Osteoblast (primary cell): ENCODE measurements around the gene CYP2R1. TPM values are rescaled to one million over a fixed set of nuclear protein-coding genes. Genes with fewer than 3 reads are reported as not detected.

Experiments used
- DNase-seq: peaks from one replicate; pipeline ENCODE4 v3.0.0; 2011; ENCODE audit warnings: low spot score, mixed read lengths; ENCODE audit not compliant: insufficient read length; ENCODE audit errors: missing footprints
- H2AFZ ChIP-seq: 2 replicates; pipeline ENCODE4 v1.6.0; 2011; ENCODE audit warnings: mild to moderate bottlenecking, low read length
- H3K27ac ChIP-seq: 2 replicates; pipeline ENCODE4 v1.5.1; 2011; ENCODE audit warnings: mild to moderate bottlenecking, low read depth, low read length, moderate library complexity
- H3K27me3 ChIP-seq: 2 replicates; pipeline ENCODE4 v1.6.0; 2012; ENCODE audit warnings: mild to moderate bottlenecking, control low read depth, inconsistent platforms, low read length, moderate library complexity; ENCODE audit not compliant: insufficient read depth
- H3K36me3 ChIP-seq: 2 replicates; pipeline ENCODE4 v1.5.1; 2011; ENCODE audit warnings: mild to moderate bottlenecking, low read length, control low read depth, moderate library complexity; ENCODE audit not compliant: insufficient read depth
- H3K4me1 ChIP-seq: 2 replicates; pipeline ENCODE4 v1.5.1; 2011; ENCODE audit warnings: mild to moderate bottlenecking, low read length, control low read depth, moderate library complexity; ENCODE audit not compliant: insufficient read depth
- H3K4me2 ChIP-seq: 2 replicates; pipeline ENCODE4 v1.6.0; 2011; ENCODE audit warnings: mild to moderate bottlenecking, low read length; ENCODE audit not compliant: insufficient read depth
- H3K4me3 ChIP-seq: fragments of 200-600 bp; sonication (generic); 3 replicates; pipeline ENCODE4 v1.5.1; 2012; ENCODE audit warnings: mild to moderate bottlenecking, low read length, inconsistent platforms; ENCODE audit not compliant: insufficient read depth
- H3K79me2 ChIP-seq: 2 replicates; pipeline ENCODE4 v1.6.0; 2012; ENCODE audit warnings: mild to moderate bottlenecking, low read length, control low read depth, inconsistent platforms; ENCODE audit not compliant: insufficient read depth
- H3K9me3 ChIP-seq: 2 replicates; pipeline ENCODE4 v1.5.1; 2011; ENCODE audit warnings: low read depth, low read length, control low read depth
- H4K20me1 ChIP-seq: 2 replicates; pipeline ENCODE4 v1.6.0; 2012; ENCODE audit warnings: mild to moderate bottlenecking, low read length, control low read depth; ENCODE audit not compliant: insufficient read depth
- total RNA-seq: library from RNA; depleted of rRNA; stranded (reverse); fragments of >200 nt; gene quantifications from 2 replicates; pipeline ENCODE4 v1.2.3, GENCODE V29; 2012
- TF ChIP-seq, protein P1 (sequence below): IDR thresholded peaks from 2 replicates; pipeline ENCODE4 v1.5.1; 2011; ENCODE audit warnings: mild to moderate bottlenecking, low read depth, low read length, moderate library complexity; ENCODE audit errors: extremely low read depth

CYP2R1 gene
- total RNA-seq, 1 donor, result 12.7 TPM

DNA sequence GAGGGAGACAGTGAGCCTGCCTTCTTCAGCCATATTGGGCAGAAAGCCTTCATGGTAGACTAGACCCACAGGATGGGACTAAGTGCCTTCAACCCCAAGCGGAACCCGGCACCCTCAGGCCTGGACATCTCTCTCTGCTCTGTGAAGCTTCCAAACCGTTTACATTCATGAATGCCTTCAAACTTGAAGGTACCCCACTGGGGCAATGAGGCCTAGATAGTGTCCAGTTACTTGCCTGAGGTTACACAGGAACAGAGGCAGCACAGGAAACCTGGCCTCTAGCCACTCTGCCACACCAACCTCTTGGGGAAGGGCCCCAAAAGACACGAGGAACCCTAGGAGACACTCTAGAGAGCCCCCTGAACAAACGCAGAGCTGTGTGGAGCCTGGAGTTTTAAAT lies 14.5 kb upstream of the CYP2R1 start:
- Histone ChIP-seq H3K36me3 (no peaks in the 10 kb centered on the region), H2AFZ (no peak overlapping the region), H3K4me1 (peaks cover 4% of the 10 kb centered on the region), H4K20me1 (no peaks in the 10 kb centered on the region), H3K9me3 (no peaks in the 10 kb centered on the region), H3K27me3 (no peaks in the 10 kb centered on the region), H3K27ac (no peak overlapping the region), H3K4me2 (no peak overlapping the region), H3K4me3 (no peak overlapping the region), H3K79me2 (no peaks in the 10 kb centered on the region)
- TF ChIP-seq, protein P1, sequence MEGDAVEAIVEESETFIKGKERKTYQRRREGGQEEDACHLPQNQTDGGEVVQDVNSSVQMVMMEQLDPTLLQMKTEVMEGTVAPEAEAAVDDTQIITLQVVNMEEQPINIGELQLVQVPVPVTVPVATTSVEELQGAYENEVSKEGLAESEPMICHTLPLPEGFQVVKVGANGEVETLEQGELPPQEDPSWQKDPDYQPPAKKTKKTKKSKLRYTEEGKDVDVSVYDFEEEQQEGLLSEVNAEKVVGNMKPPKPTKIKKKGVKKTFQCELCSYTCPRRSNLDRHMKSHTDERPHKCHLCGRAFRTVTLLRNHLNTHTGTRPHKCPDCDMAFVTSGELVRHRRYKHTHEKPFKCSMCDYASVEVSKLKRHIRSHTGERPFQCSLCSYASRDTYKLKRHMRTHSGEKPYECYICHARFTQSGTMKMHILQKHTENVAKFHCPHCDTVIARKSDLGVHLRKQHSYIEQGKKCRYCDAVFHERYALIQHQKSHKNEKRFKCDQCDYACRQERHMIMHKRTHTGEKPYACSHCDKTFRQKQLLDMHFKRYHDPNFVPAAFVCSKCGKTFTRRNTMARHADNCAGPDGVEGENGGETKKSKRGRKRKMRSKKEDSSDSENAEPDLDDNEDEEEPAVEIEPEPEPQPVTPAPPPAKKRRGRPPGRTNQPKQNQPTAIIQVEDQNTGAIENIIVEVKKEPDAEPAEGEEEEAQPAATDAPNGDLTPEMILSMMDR, result no peak
- no peak for DNase-seq

DNA sequence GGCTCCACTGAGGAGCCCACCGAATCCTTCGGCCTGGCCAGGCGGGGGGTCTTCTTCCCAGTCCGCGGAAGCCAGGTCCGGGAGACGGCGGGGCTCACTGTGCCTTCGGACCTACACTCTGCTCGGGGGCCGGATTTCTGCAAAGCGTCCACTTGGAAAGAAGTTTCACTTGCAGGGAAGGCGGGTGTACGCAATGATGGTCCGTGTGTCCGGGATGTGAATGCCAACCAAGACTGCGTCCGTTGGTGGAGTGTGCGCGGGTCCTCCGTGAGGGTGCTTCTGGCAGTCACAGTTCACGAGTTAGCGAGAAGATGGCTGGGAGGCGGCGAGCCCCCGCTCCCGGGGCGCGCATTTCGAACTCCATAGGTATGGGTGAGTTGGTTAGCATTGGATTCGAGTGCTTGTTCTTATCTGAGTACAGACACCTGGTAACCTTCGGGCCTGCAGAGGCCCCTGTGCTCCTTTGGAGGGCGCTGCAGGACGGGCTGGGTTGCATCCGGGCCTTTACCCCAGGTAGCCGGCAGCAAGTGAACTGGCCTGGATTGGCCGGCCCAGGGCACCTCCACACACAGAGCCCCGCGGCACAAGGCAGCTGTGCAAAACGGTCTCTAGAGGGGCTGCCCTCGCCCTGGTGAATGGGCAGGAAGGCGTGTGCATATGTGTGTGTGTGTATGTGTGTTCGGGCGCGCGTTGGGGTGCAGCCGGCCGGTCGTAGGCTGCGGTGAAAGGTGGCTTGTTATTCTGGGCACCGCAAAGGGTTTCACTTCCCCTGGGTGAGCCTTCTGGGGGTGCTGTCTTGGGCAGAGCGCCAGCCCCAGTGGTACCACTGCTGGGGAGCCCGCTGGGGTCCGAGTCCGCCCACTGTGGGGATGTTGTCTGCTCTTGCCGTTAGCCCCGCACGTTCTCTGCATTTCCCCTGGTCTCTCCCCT lies 13.3 kb upstream of the CYP2R1 start:
- Histone ChIP-seq H4K20me1 (no peaks in the 10 kb centered on the region), H3K4me1 (peaks cover 4% of the 10 kb centered on the region), H3K9me3 (no peaks in the 10 kb centered on the region), H3K27me3 (no peaks in the 10 kb centered on the region), H3K4me3 (peak overlapping the region; percentile 74), H3K4me2 (peak overlapping the region; percentile 89), H3K27ac (no peak overlapping the region), H2AFZ (peak overlapping the region; percentile 93), H3K79me2 (no peaks in the 10 kb centered on the region), H3K36me3 (no peaks in the 10 kb centered on the region)
- TF ChIP-seq, protein P1, result no peak
- DNase-seq, result peak; percentile 68

DNA sequence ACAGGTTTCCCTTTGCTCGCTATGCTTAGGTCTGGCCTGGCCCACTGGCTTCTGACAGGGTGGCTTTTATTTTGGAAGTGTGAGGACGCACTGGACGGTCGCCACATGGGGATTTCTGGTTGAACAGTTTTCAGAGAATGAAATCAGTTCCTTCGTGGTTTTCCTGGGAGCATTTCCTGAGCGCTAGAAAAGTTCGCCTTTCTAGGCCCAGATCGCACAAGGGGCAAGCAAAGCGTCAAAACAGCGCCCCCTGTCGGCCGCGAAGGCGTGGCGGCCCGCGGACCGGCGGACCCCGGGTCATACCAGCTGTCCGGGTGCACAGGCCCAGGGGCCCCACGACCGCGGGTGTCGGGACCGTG lies 12.7 kb upstream of the CYP2R1 start:
- H2AFZ ChIP-seq, result peak overlapping the region; percentile 93
- no peaks in the 10 kb centered on the region for H4K20me1 ChIP-seq
- DNase-seq, result peak; percentile 92
- peaks cover 4% of the 10 kb centered on the region for H3K4me1 ChIP-seq
- TF ChIP-seq, protein P1, result peak; percentile 74
- H3K4me2 ChIP-seq, result peak overlapping the region; percentile 89
- H3K27ac ChIP-seq, result no peak overlapping the region
- H3K79me2 ChIP-seq, result no peaks in the 10 kb centered on the region
- H3K27me3 ChIP-seq, result no peaks in the 10 kb centered on the region
- no peaks in the 10 kb centered on the region for H3K9me3 ChIP-seq
- H3K4me3 ChIP-seq, result peak overlapping the region; percentile 74
- no peaks in the 10 kb centered on the region for H3K36me3 ChIP-seq

DNA sequence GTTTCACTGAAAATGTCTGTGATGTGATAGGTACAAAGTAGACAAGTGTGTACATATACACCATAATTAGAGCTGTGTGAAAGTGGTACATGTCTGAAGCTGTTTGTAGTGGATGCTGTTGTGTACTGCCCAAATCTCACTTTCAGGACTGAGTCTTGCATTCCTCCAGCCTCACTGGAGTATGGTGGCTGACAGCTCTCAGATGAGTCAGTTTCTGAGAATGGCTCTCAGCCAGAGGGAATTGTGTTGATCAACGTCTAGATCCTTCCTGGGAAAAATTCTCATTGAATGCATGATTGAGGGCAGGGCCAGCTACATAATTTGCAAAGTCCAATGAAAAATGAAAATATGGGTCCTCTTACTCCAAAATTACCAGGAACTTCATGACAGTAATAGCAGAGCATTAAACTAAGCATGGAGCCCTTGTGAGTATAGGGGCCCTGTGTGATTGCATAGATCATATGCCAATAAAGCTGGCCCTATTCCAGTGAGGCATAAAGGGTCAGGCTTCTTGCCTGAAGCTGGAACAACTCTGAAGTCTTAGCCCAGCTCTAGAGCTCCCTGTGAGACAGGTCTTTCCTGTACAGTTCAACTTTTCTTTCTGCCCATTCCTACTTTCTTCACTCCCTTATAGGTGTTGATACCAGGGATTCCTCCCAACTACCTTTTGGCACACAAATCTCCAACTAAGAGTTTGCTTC lies 10.8 kb upstream of the CYP2R1 start:
- TF ChIP-seq, protein P1, result no peak
- H4K20me1 ChIP-seq, result no peaks in the 10 kb centered on the region
- no peaks in the 10 kb centered on the region for H3K9me3 ChIP-seq
- no peak overlapping the region for H2AFZ ChIP-seq
- no peaks in the 10 kb centered on the region for H3K27me3 ChIP-seq
- no peak overlapping the region for H3K27ac ChIP-seq
- no peak overlapping the region for H3K4me2 ChIP-seq
- H3K79me2 ChIP-seq, result no peaks in the 10 kb centered on the region
- H3K4me3 ChIP-seq, result no peak overlapping the region
- DNase-seq, result peak; percentile 75
- peaks cover 4% of the 10 kb centered on the region for H3K4me1 ChIP-seq
- H3K36me3 ChIP-seq, result no peaks in the 10 kb centered on the region
